H54 (cell line): ENCODE measurements around the gene PAM16.

Source experiments
- DNase-seq: peaks from one replicate; pipeline ENCODE4 v3.0.0; 2011; ENCODE audit warnings: low spot score, mixed read lengths; ENCODE audit not compliant: insufficient read length
- FAIRE-seq: peaks from 3 replicates; lab custom pipeline; 2011; peaks lifted over from hg19 to GRCh38; lab: Jason Lieb, UNC
- POLR2A ChIP-seq: IDR thresholded peaks from 2 replicates; pipeline ENCODE4 v1.6.1; 2011; ENCODE audit warnings: low read depth, mild to moderate bottlenecking, low read length

Gene PAM16

GRCh38 chr16:4293181-4293716 lies 57.9 kb downstream of the PAM16 start:
- FAIRE-seq (no peak), DNase-seq (no peak)
- TF ChIP-seq POLR2A, result no peak

- FAIRE-seq (no peak), DNase-seq (no peak)
- no peak for TF ChIP-seq POLR2A
These were observed 59.4 kb downstream of the PAM16 start for GRCh38 chr16:4291699-4292098.
